ENCODE measurements around the gene APC. TPM values are rescaled to one million over a fixed set of nuclear protein-coding genes. Genes with fewer than 3 reads are reported as not detected.

The APC gene
- total and polyA plus RNA-seq, 2 of the 13 experiments (the other 11 are each of a cell fraction or from before 2014, with no cell fraction given) = 6.1 to 19.0 TPM

- TF ChIP-seq ZNF367 (CRISPR knock-in tag; IDR thresholded peaks at IDR 0.05; ENCODE audit: borderline replicate concordance) (no peak), ZSCAN30 (CRISPR knock-in tag; IDR thresholded peaks at IDR 0.05) (no peak), MLLT10 (CRISPR knock-in tag; IDR thresholded peaks at IDR 0.05) (no peak), MAZ (IDR thresholded peaks at IDR 0.05; ENCODE audit: borderline replicate concordance, low read depth, low read length) (no peak), MAZ (CRISPR knock-in tag; IDR thresholded peaks at IDR 0.05; ENCODE audit: low read depth) (no peak), ZBTB14 (CRISPR knock-in tag; IDR thresholded peaks at IDR 0.05) (no peak), HIVEP1 (CRISPR knock-in tag; IDR thresholded peaks at IDR 0.05) (no peak)
Measured at GRCh38 chr5:112878101-112878500, 140.4 kb downstream of the APC start (continued).

- no TSS peak for BruUV-seq (replicated peaks)
- Histone ChIP-seq H3K4me1 (ENCODE audit: insufficient read depth, low read length) (no peaks in the 10 kb centered on the region), H3K79me2 (ENCODE audit: insufficient read depth, low read length) (no peaks in the 10 kb centered on the region), H3K4me2 (ENCODE audit: low read depth, low read length) (no peak overlapping the region), H3K27ac (ENCODE audit: extremely low read length, insufficient read depth, low read length) (no peak overlapping the region), H3K9me3 (ENCODE audit: low read length) (no peaks in the 10 kb centered on the region), H3K4me3 (replicated peaks in 1 of 3; ENCODE audit: insufficient read depth in 1 of 3, low read depth in 2 of 3, low read length in 3 of 3) (no peak overlapping the region), H2AFZ (ENCODE audit: low read length) (no peak overlapping the region), H3K9ac (ENCODE audit: insufficient read depth, low read depth, low read length) (no peak overlapping the region), H3K27me3 (ENCODE audit: control insufficient read depth in 1 of 2, insufficient read depth in 2 of 2, low read length in 2 of 2) (no peaks in the 10 kb centered on the region; a peak in 1 of 5 replicates), H4K20me1 (ENCODE audit: insufficient read depth, low read length) (no peaks in the 10 kb centered on the region), H3K36me3 (replicated peaks in 1 of 2; ENCODE audit: control insufficient read depth in 1 of 2, insufficient read depth in 2 of 2, low read length in 2 of 2) (peaks cover 9 to 53% of the 10 kb centered on the region in 2 experiments; a peak in 4 of 5 replicates)
- ChIA-PET POLR2A (no interaction called here), CTCF (ENCODE audit: low intra/inter-chr PET ratio, low total read pairs) (no interaction called here)
- WGBS (ENCODE audit: low lambda C conversion rate) = 93% methylated on average over 4 of the region's 4 CpGs
- no peak for ATAC-seq
- in situ Hi-C loops (cut with HindIII; ENCODE audit: extremely low pct_ligation_motif_present, low pct_unique_long_range_greater_than_20kb) (no loop called here), intact Hi-C loops (cut with micrococcal nuclease; ENCODE audit: unreplicated experiment) (no loop called here)
- DNase-seq (ENCODE audit: low spot score) = no peak
- FAIRE-seq = no peak
- no peak for TF ChIP-seq ZNF335 (CRISPR knock-in tag; IDR thresholded peaks at IDR 0.05)
- no peak for TF ChIP-seq SNAPC4 (CRISPR knock-in tag; IDR thresholded peaks at IDR 0.05)
- TF ChIP-seq NFKBIZ (CRISPR knock-in tag; IDR thresholded peaks at IDR 0.05) = no peak
- TF ChIP-seq NR2C2 (CRISPR knock-in tag; IDR thresholded peaks at IDR 0.05; ENCODE audit: borderline replicate concordance) = no peak
- TF ChIP-seq HMGA1 (CRISPR knock-in tag; conservative IDR thresholded peaks at IDR 0.05) = no peak
- no peak for TF ChIP-seq ZNF564 (CRISPR knock-in tag; IDR thresholded peaks at IDR 0.05)
- no peak for TF ChIP-seq MYC (CRISPR knock-in tag; IDR thresholded peaks at IDR 0.05; ENCODE audit: borderline replicate concordance)
- TF ChIP-seq ZNF687 (CRISPR knock-in tag; IDR thresholded peaks at IDR 0.05) = no peak
Measured at GRCh38 chr5:112878760-112879159, 141.1 kb downstream of the APC start.
